GM08714 (cell line): ENCODE measurements around the gene IZUMO4.

ENCODE experiments used
- H3K4me3 ChIP-seq: fragments of 200-500 bp; sonication (Bioruptor generic); 2 replicates; pipeline ENCODE4 v1.5.1; 2014; ENCODE audit warnings: mild to moderate bottlenecking, low read length, inconsistent platforms
- ZNF274 ChIP-seq: IDR thresholded peaks from 2 replicates; pipeline ENCODE4 v1.6.1; 2012; ENCODE audit warnings: mild to moderate bottlenecking, low read depth, low read length

The IZUMO4 gene

DNA sequence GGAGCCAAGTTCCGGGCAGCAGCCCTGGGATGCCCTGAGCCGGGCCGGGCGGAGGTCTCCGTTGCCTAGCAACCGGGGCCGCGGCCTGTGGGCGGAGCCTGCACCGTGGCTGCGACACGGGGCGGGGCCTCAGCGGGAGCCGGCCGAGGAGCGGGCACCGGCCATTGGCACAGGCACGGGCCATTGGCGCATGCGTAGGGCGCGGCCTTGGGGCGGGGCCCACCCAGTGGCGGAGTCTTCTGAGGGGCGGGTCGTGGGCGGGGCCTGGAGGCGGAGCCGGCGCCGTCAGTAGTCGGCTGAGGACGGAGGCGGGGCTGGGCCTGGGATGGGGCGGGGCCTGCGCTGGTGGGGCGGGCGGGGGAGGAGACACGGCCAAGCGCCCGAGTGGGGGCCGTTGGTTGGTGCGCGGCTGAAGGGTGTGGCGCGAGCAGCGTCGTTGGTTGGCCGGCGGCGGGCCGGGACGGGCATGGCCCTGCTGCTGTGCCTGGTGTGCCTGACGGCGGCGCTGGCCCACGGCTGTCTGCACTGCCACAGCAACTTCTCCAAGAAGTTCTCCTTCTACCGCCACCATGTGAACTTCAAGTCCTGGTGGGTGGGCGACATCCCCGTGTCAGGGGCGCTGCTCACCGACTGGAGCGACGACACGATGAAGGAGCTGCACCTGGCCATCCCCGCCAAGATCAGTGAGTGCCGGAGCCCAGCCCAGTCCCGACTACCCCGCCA, at the start of gene IZUMO4:
IZUMO4 (plus strand) TSS at position 436 of the 723 bp plus-strand sequence; CDS start at position 467, 31 bp downstream.
- H3K4me3 ChIP-seq, result peak within 1 kb of the TSS; percentile 78
- TF ChIP-seq ZNF274, result no peak

DNA sequence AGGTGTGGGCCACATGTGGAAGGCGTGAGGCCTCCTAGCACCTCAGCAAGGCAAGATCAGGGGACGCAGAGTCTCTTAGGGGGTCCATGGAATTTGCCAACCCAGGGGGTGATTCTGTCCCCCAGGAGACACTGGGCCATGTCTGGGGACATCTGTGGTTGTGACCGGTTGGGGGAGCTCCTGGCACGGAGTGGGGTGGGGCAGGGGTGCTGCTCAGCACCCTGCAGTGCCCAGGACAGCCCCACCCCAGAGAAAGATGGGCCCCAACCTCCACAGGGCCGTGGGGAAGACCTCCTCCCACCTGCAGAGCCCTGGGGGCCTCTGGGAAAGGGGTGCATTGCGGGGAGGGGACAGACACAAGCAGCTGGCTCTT, 49.7 kb upstream of the IZUMO4 start:
- H3K4me3 ChIP-seq, result no peak overlapping the region

GRCh38 chr19:2047449-2048103, 49.1 kb upstream of the IZUMO4 start:
- TF ChIP-seq ZNF274, result no peak
- no peak overlapping the region for H3K4me3 ChIP-seq

More for the DNA sequence above, 49.7 kb upstream of the IZUMO4 start:
- TF ChIP-seq ZNF274, result no peak

DNA sequence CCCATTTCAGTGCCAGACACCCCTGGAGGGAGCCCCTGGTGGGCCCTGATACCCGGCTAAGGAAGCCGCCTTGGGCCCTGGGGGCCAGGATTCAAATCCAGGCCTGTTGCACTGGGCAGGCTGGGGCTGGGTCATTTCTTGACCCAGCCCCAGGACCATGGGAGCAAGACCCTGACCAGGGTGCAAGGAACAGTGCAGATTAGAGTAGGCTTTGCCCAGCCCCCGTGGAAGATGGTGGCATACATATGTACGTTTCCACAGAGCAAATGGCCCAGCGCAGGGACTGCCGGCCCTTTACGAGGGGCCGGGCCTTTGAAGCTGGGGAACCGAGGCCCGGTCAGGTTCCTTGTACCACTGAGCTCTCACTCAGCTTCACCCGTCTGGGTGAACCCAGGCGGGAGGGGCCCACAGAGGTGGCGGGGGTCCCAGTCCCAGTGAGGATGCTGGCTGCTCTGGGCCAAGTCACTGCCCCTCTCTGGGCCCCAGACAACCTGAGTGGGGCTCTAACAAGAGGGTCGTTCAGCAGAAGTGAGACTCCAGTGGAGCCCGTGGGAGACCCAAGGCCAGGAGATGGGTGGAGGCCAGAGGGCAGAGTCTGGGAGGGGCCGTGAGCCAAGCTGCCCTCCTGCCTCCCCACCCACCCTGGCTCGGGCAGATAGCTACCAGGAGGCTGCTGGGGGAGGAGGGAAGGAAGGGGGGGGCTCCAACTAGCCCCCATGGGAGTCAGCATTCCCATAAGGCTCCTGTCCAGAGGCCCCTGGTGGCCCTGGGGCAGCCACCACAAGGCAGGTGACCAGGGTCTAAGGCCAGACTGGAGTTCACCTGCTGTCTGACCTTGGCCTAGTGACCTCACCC, 48.4 kb upstream of the IZUMO4 start:
- TF ChIP-seq ZNF274, result no peak
- H3K4me3 ChIP-seq, result peak overlapping the region; percentile 82; the same call in 1 of the 2 replicates

- H3K4me3 ChIP-seq, result peak overlapping the region; percentile 82
- no peak for TF ChIP-seq ZNF274
Observed at GRCh38 chr19:2048959-2049740, 47.6 kb upstream of the IZUMO4 start.

DNA sequence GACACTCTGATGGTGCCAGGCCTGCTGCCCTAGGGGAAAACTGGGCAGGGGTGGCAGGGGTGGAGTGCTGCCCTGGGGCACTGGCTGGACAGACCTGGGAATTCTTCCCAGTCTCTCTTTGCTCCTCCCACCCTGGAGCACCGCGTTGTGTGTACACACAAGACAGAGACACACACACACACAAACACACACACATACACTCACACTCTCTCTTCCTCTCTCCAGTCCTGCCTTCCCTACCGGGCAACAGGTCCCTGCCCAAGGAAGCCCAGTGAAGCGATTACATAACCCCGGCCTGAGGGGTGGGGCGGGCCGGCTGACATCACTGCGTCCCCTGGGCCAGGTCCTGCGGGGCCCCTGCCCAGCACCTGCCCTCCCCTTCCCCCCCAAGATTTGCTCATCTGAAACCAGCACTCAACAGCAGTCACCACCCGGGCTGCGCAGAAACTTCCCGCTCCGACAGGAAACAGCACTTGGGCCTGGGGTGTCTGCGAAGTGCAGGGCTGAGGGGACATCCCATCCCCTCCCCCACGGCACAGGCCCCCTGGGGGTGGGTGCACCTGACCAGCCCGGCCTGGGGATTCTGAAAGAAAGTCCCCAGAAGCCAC, 46.9 kb upstream of the IZUMO4 start:
- TF ChIP-seq ZNF274, result no peak
- H3K4me3 ChIP-seq, result peak overlapping the region; percentile 82

DNA sequence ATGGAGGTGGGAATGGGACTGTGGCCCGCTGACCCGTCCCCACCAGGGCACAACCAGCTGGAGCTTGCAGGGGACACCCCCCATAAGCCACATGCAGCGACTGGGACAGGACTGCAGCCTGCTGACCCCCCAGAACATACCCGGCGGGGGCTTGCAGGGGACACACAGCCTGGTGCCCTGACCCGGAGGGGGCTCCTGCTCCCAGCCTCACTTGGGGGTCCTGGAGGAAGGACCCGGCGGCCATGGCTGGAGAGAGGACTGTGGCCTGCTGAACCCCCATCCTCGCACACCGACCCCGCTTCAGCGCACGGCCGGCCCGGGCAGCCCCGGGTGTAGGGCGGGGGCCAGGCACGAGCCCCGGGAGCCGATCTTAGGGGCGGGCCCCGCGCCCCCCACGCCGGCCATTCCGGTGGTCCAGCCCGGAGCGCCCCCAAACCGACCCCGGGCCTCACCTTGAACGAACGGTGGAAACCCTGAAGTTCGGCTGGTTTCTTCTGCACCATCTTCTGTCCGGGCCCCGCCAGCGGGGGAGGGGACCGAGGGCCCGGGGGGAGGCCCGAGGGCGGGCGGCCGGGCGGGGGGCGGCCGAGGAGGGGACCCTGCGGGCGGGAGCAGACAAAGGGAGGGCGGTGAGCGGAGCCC, 46.2 kb upstream of the IZUMO4 start:
- peak overlapping the region; percentile 82 for H3K4me3 ChIP-seq
- no peak for TF ChIP-seq ZNF274

DNA sequence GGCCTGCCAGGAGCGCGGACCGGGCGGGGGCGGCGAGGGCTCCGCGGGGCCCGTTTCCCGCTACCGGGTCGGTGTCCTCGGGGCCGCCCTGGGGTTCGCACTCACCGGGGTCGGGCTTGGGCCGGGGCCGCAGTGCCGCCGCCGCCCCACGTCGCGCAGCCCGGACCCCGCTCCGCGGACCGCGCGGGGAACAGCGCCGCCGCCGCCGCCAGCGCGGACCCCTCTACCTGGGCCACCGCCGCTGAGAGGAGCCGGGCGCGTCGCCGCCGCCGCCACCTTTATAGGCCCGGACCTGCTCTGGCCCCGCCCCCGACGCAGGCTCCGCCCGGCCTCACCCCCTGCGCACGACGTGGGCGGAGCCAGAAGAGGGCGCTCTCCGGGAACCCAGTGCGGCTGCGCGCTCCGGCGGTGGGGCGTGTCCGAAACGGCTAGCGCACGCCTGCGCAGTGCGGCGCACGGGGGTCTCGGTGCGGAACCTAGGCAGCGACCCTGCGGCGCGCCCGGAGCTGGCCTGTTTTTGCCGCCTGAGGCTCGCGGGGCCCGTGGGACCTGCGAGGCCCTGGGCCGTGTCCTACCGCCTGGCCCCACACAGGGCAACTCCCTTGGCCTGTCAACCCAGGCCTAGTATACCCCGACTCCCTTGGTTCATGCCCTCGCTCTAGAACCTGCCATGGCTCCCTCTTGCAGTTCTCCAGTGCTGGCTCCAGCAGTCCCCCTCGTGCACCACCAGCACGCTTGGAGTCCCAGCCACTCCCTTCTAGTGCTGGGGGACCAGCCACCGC, 45.5 kb upstream of the IZUMO4 start, which contains the start of gene MKNK2:
MKNK2 (minus strand) TSS at position 254 of the 782 bp plus-strand sequence. CDS start 393 bp downstream, outside the sequence.
- TF ChIP-seq ZNF274, result no peak
- H3K4me3 ChIP-seq, result peak within 1 kb of the TSS; percentile 82

GRCh38 chr19:2051773-2052704, 44.7 kb upstream of the IZUMO4 start:
- TF ChIP-seq ZNF274, result no peak
- peak overlapping the region; percentile 32; the same call in 1 of the 2 replicates for H3K4me3 ChIP-seq

DNA sequence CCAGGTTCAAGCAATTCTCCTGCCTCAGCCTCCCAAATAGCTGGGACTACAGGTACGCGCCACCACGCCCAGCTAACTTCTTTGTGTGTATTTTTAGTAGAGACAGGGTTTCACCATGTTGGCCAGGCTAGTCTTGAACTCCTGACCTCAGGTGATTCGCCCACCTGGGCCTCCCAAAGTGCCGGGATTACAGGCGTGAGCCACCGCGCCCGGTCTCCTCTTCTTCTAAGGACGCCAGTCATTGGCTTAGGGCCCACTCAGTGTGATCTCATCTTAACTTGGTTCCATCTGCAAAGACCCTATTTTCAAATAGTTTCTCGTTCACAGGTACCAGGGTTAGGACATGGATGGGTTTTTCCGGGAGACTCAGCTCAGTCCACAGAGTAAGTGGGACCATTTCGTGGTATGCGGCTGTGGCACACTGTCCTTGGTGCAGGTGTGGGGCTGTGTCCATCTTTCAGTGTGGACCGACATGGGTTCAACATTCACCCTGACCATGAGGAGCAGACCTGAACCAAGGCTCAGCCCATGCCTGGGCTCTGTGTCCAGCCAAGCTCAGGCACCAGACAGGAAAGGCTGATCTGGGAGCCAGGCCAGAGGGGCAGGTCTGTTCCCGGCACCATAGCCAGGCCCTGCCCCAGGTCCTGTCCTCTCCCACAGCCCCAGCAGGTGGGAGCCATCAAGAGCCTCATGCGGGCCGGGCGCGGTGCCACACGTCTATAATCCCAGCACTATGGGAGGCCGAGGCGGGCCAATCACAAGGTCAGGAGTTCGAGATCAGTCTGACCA, 42.9 kb upstream of the IZUMO4 start:
- H3K4me3 ChIP-seq, result no peak overlapping the region
- no peak for TF ChIP-seq ZNF274
